Transverse colon (tissue), 4 donors: ENCODE data around the gene RGS2. TPM values are rescaled to one million over a fixed set of nuclear protein-coding genes. Genes with fewer than 3 reads are reported as not detected.

Source experiments
- DNase-seq: peaks from one replicate; pipeline ENCODE4 v3.0.0-alpha.2; 2019
- H3K27ac ChIP-seq, 4 donors: fragments of 200-600 bp; sonication (generic); 2 replicates each; pipeline ENCODE4 v1.5.1; 2016 to 2018; ENCODE audit warnings: inconsistent platforms in 4 of 4
- H3K27me3 ChIP-seq: fragments of 200-600 bp; sonication (generic); 2 replicates; pipeline ENCODE4 v1.5.1; 2017; ENCODE audit warnings: inconsistent platforms
- H3K36me3 ChIP-seq, 4 donors: fragments of 200-600 bp; sonication (generic); 2 replicates each; pipeline ENCODE4 v1.5.1; 2017 to 2019; ENCODE audit warnings: inconsistent platforms in 4 of 4
- H3K4me1 ChIP-seq, 4 donors: fragments of 200-600 bp; sonication (generic); 2 replicates each; pipeline ENCODE4 v1.5.1; 2017 to 2020; ENCODE audit warnings: inconsistent platforms in 4 of 4
- H3K4me3 ChIP-seq, 4 donors: fragments of 200-600 bp; sonication (generic); 1 replicate in 1 of 4; 2 replicates in 3 of 4; pipeline versions ENCODE4 v1.5.1 to v1.6.1; 2017 to 2019; ENCODE audit warnings: inconsistent platforms in 4 of 4
- H3K9me3 ChIP-seq, 2 donors: fragments of 200-600 bp; sonication (generic); 2 replicates each; pipeline ENCODE4 v1.5.1; 2017 to 2019; ENCODE audit warnings: inconsistent platforms in 2 of 2
- CTCF ChIP-seq, 5 experiments: fragments of 200-600 bp in 3 of 5; fragments of 450-650 bp in 2 of 5; sonication (generic) in 3 of 5; IDR thresholded peaks; 1 replicate in 2 of 5; 2 replicates in 3 of 5; pipeline ENCODE4 v1.5.1; 2016 to 2017; ENCODE audit warnings: antibody characterized with exemption in 5 of 5, inconsistent platforms in 3 of 5, mild to moderate bottlenecking in 2 of 5, moderate library complexity in 1 of 5
- EP300 ChIP-seq: sonication (generic); formaldehyde crosslinking; IDR thresholded peaks from one replicate; pipeline ENCODE4 v1.6.1; 2017; ENCODE audit warnings: antibody characterized with exemption, low read depth
- POLR2A ChIP-seq: fragments of 450-650 bp; IDR thresholded peaks from one replicate; pipeline ENCODE4 v1.6.1; 2016; ENCODE audit warnings: antibody characterized with exemption, mild to moderate bottlenecking, moderate library complexity
- POLR2AphosphoS5 ChIP-seq, 3 donors: sonication (generic); formaldehyde crosslinking; IDR thresholded peaks; one replicate each; pipeline ENCODE4 v1.6.1; 2016; ENCODE audit warnings: antibody characterized with exemption in 3 of 3
- WGBS, 2 donors: methylation state at CpG; one replicate each; pipeline ENCODE4 v1.1.5; 2018; ENCODE audit warnings: low coverage in 1 of 2; 5-methylcytosine and 5-hydroxymethylcytosine counted together
- in situ Hi-C, 4 donors: fragments of 200-750 bp; cut with MboI; loops; one replicate each; pipeline versions ENCODE4 v1.15.0 to v1.15.1; 2017; ENCODE audit warnings: low sequenced_read_pairs in 3 of 4, low pct_ligation_motif_present in 1 of 4, low pct_unique_long_range_greater_than_20kb in 1 of 4
- intact Hi-C: fragments of 100-400 bp; cut with DNase I; formaldehyde crosslinking; loops from one replicate; pipeline ENCODE4 v1.15.1; 2023; ENCODE audit warnings: low total_unique reads
- total RNA-seq, 4 donors: library from RNA; depleted of rRNA; stranded (reverse); fragments of >200 nt; gene quantifications; one replicate each; pipeline ENCODE4 v1.1.0, GENCODE V29; 2016

Gene RGS2
- total RNA-seq, 4 donors from 2014 or later, result 22.1 to 132 (median 68.9) TPM

- DNase-seq, result no peak
- in situ Hi-C loops, result no loop called here
- Histone ChIP-seq H3K9me3 (no peaks in the 10 kb centered on the region), H3K4me3 (no peak overlapping the region), H3K36me3 (no peaks in the 10 kb centered on the region), H3K27ac (no peak overlapping the region), H3K4me1 (no peaks in the 10 kb centered on the region), H3K27me3 (no peaks in the 10 kb centered on the region)
- 67 to 89% methylated on average over 4 of the region's 4 CpGs for WGBS, 2 donors
- TF ChIP-seq POLR2AphosphoS5 (IDR thresholded peaks at IDR 0.05) (no peak), EP300 (no peak)
- intact Hi-C loops, result no loop called here
These were observed 18.1 kb downstream of the RGS2 start for GRCh38 chr1:192826791-192827546.

GRCh38 chr1:192830595-192831246 lies 21.9 kb downstream of the RGS2 start:
- 59 to 71% methylated on average over 2 to 6 of the region's 6 CpGs for WGBS, 2 donors
- intact Hi-C loops, result no loop called here
- TF ChIP-seq EP300, result no peak
- TF ChIP-seq POLR2AphosphoS5 (IDR thresholded peaks at IDR 0.05), result no peak
- no peak for TF ChIP-seq POLR2A
- TF ChIP-seq CTCF (IDR thresholded peaks at IDR 0.05), result no peak

GRCh38 chr1:192831706-192832355 lies 23.0 kb downstream of the RGS2 start:
- Histone ChIP-seq H3K36me3 (no peaks in the 10 kb centered on the region), H3K4me1 (peaks cover 0 to 17% (median 4%) of the 10 kb centered on the region in 4 donors), H3K27ac (no peak overlapping the region), H3K27me3 (no peaks in the 10 kb centered on the region), H3K4me3 (no peak overlapping the region), H3K9me3 (no peaks in the 10 kb centered on the region)
- TF ChIP-seq POLR2AphosphoS5 (IDR thresholded peaks at IDR 0.05) (no peak), CTCF (IDR thresholded peaks at IDR 0.05) (no peak), POLR2A (no peak), EP300 (no peak)
- no peak for DNase-seq
- 78 to 87% methylated on average over 5 of the region's 5 CpGs for whole genome bisulfite sequencing, 2 donors
- intact Hi-C loops, result no loop called here
- in situ Hi-C loops, result no loop called here

More at GRCh38 chr1:192830595-192831246, 21.9 kb downstream of the RGS2 start:
- no peak overlapping the region for H3K27ac ChIP-seq
- no peaks in the 10 kb centered on the region for H3K36me3 ChIP-seq
- no peak for DNase-seq
- peaks cover 0 to 17% (median 4%) of the 10 kb centered on the region in 4 donors for H3K4me1 ChIP-seq
- no peak overlapping the region for H3K4me3 ChIP-seq
- H3K9me3 ChIP-seq, result no peaks in the 10 kb centered on the region
- no peaks in the 10 kb centered on the region for H3K27me3 ChIP-seq
- in situ Hi-C loops, result no loop called here

GRCh38 chr1:192832492-192832891 lies 23.7 kb downstream of the RGS2 start:
- DNase-seq, result no peak
- TF ChIP-seq POLR2AphosphoS5 (IDR thresholded peaks at IDR 0.05) (no peak), EP300 (no peak), POLR2A (no peak), CTCF (IDR thresholded peaks at IDR 0.05) (no peak)
- H3K4me1 ChIP-seq, result peaks cover 0 to 17% (median 4%) of the 10 kb centered on the region in 4 donors
- intact Hi-C loops, result no loop called here
- H3K27ac ChIP-seq, result no peak overlapping the region
- H3K27me3 ChIP-seq, result no peaks in the 10 kb centered on the region
- in situ Hi-C loops, result no loop called here
- no peaks in the 10 kb centered on the region for H3K9me3 ChIP-seq
- no peak overlapping the region for H3K4me3 ChIP-seq
- no peaks in the 10 kb centered on the region for H3K36me3 ChIP-seq
